Skeletal muscle tissue (tissue), 4 donors: Measurements from ENCODE around the gene VSIG10L2. TPM values are rescaled to one million over a fixed set of nuclear protein-coding genes. Genes with fewer than 3 reads are reported as not detected.
"Not testable (repeated sequence)": the region's sequence is repeated elsewhere in the genome, so short reads cannot be mapped to it uniquely, and the experiment has no call there.

ENCODE experiments used
- H3K27ac ChIP-seq: one replicate; pipeline ENCODE4 v1.7.0; 2013; ENCODE audit warnings: mild to moderate bottlenecking, low read depth, low read length, inconsistent platforms
- H3K27me3 ChIP-seq, 3 donors: one replicate each; pipeline ENCODE4 v1.7.0; 2013; ENCODE audit warnings: low read length in 3 of 3; ENCODE audit not compliant: control insufficient read depth in 3 of 3, insufficient read depth in 3 of 3
- H3K36me3 ChIP-seq, 3 donors: one replicate each; pipeline ENCODE4 v1.7.0; 2013; ENCODE audit warnings: low read length in 3 of 3; ENCODE audit not compliant: control insufficient read depth in 3 of 3, insufficient read depth in 3 of 3
- H3K4me1 ChIP-seq, 3 donors: one replicate each; pipeline ENCODE4 v1.7.0; 2013; ENCODE audit warnings: low read length in 3 of 3, mild to moderate bottlenecking in 3 of 3; ENCODE audit not compliant: control insufficient read depth in 3 of 3, insufficient read depth in 3 of 3
- H3K4me3 ChIP-seq, 3 donors: one replicate each; pipeline ENCODE4 v1.7.0; 2013; ENCODE audit warnings: low read length in 3 of 3
- H3K9ac ChIP-seq, 3 donors: one replicate each; pipeline ENCODE4 v1.7.0; 2013; ENCODE audit warnings: low read length in 3 of 3, mild to moderate bottlenecking in 3 of 3, moderate library complexity in 2 of 3, low read depth in 1 of 3
- H3K9me3 ChIP-seq, 3 donors: one replicate each; pipeline ENCODE4 v1.7.0; 2013; ENCODE audit warnings: low read length in 3 of 3; ENCODE audit not compliant: control insufficient read depth in 3 of 3
- total RNA-seq: library from RNA; depleted of rRNA; stranded (reverse); fragments of >200 nt; gene quantifications from one replicate; pipeline ENCODE4 v1.2.3, GENCODE V29; 2014
- donor health status: Osteomylitis.

Gene VSIG10L2
- total RNA-seq, 1 donor from 2014 or later, result not detected

DNA sequence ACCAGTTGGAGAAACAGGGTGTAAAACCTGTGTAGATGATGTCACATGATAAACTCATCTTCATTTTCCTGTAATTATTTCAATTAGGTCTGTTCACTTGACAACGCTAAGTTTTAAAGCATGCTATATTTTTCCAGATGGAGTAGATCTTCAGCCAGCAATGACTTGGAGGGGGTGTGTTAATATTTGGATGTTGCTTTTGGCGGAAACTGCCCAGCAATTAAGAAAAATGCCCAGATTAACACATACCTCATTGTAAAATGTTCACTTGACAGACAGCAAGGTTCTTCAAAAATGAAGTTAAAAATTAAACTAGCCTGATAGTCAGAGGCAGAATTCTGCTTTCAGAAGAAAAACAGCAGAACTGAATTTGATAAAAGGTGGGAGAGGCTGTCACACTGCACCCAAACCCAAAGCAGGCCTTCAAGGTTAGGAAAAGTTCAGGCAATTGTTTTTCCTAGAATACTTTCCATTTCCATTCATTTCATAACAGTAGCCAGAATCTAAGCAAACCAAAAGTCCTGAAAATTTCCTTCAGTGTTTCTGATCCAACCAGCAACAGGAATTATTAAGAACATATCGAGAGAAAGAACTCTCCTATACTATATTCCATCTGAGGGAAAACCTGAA lies 33.0 kb downstream of the VSIG10L2 start:
- no peak overlapping the region for H3K4me3 ChIP-seq
- H3K27ac ChIP-seq, result no peak overlapping the region
- no peaks in the 10 kb centered on the region for H3K27me3 ChIP-seq
- H3K4me1 ChIP-seq, result no peaks in the 10 kb centered on the region
- no peaks in the 10 kb centered on the region for H3K9me3 ChIP-seq
- no peak overlapping the region for H3K9ac ChIP-seq
- peaks cover 0 to 4% (median 0%) of the 10 kb centered on the region in 3 donors for H3K36me3 ChIP-seq

GRCh38 chr11:125979511-125979910 lies 33.7 kb downstream of the VSIG10L2 start:
- Histone ChIP-seq H3K9ac (no peak overlapping the region), H3K4me3 (no peak overlapping the region)

DNA sequence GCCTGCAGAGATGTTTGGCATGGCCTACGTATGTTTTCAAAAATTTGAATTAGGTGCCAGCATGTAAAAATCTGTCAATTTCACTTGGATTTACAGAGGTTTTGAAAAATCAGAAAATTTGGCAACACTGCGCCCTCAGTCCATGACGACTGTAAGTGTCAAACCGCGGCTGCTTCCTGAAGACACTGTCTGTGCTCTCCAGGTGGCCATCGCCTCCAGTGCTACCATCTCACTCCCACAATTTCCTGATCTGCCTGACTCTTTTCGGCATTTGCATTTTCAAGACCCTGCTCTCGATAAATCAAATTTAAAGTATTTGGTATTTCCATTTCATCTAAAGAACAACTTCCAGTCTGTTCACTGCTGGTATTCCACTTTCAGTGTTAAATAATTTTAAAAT lies 34.6 kb downstream of the VSIG10L2 start:
- Histone ChIP-seq H3K9me3 (no peaks in the 10 kb centered on the region), H3K4me1 (no peaks in the 10 kb centered on the region), H3K9ac (no peak overlapping the region), H3K27ac (no peak overlapping the region), H3K4me3 (no peak overlapping the region), H3K27me3 (no peaks in the 10 kb centered on the region), H3K36me3 (peaks cover 0 to 5% (median 0%) of the 10 kb centered on the region in 3 donors)

More at GRCh38 chr11:125979511-125979910, 33.7 kb downstream of the VSIG10L2 start:
- no peaks in the 10 kb centered on the region for H3K4me1 ChIP-seq
- H3K27me3 ChIP-seq, result no peaks in the 10 kb centered on the region
- H3K36me3 ChIP-seq, result peaks cover 0 to 4% (median 0%) of the 10 kb centered on the region in 3 donors
- no peaks in the 10 kb centered on the region for H3K9me3 ChIP-seq
- H3K27ac ChIP-seq, result no peak overlapping the region

DNA sequence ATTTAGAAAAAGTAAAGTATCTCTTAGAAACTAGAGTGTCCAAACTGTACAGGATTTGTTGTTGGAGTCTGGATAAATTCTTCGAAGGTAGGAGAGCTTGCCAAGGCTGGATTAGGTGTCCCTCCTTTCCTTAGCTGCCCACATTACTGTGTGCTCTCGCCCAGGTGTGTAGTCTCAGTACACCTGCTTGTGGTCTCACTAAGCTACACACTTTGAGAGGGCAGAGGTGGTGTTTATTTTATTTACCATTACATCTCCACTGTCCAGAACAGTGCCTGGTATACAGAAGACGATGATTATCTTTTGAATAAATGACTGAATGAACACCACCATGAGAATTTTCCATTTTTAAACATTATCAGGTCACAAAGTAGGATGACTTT lies 36.5 kb downstream of the VSIG10L2 start:
- H3K4me3 ChIP-seq, result no peak overlapping the region
- H3K4me1 ChIP-seq, result no peaks in the 10 kb centered on the region
- no peaks in the 10 kb centered on the region for H3K27me3 ChIP-seq
- H3K27ac ChIP-seq, result no peak overlapping the region
- peaks cover 0 to 1% (median 0%) of the 10 kb centered on the region in 3 donors for H3K36me3 ChIP-seq
- H3K9ac ChIP-seq, result no peak overlapping the region
- no peaks in the 10 kb centered on the region for H3K9me3 ChIP-seq

DNA sequence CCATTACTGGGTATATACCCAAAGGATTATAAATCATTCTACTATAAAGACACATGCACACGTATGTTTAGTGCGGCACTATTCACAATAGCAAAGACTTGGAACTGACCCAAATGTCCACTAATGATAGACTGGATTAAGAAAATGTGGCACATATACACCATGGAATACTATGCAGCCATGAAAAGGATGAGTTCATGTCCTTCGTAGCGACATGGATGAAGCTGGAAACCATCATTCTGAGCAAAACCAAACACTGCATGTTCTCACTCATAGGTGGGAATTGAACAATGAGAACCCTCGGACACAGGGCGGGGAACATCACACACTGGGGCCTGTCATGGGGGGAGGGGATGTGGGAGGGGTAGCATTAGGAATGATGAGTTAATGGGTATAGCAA lies 40.1 kb downstream of the VSIG10L2 start:
- H3K4me1 ChIP-seq, H3K27me3 ChIP-seq, H3K36me3 ChIP-seq, H3K9me3 ChIP-seq, H3K9ac ChIP-seq, H3K4me3 ChIP-seq, H3K27ac ChIP-seq: not testable (repeated sequence)

DNA sequence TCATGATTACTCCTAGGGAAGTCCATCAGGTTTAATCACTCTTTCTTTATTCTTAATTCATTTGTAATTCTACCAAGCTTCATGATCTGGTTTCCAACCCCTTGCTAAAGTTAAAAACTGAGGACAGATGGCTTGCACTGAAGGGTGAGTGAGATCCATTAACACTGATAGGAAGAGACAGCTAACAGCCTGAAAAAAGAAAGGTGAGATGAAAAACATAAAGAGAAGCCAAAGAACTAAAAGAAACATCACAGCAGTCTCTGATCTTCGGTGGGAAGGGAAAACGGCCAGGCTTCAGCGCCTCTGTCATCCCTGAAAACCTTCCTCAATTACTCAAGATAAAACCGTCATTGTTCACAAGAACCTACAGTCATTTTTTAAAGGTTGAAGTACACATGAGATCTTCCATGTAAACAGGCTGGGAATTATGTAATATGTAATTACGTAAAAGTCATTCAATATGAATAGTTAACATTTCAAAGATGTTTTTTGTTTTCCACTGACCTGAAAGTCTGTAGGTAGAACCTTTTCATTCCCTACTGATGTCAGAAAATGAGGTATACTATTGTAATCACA lies 41.3 kb downstream of the VSIG10L2 start:
- Histone ChIP-seq H3K27me3 (no peaks in the 10 kb centered on the region), H3K36me3 (peaks cover 0 to 1% (median 0%) of the 10 kb centered on the region in 3 donors), H3K27ac (no peak overlapping the region), H3K9ac (no peak overlapping the region), H3K4me3 (no peak overlapping the region), H3K9me3 (no peaks in the 10 kb centered on the region), H3K4me1 (no peaks in the 10 kb centered on the region)

- peaks cover 0 to 3% (median 0%) of the 10 kb centered on the region in 3 donors for H3K36me3 ChIP-seq
- no peak overlapping the region for H3K4me3 ChIP-seq
- H3K27me3 ChIP-seq, result no peaks in the 10 kb centered on the region
- no peaks in the 10 kb centered on the region for H3K4me1 ChIP-seq
- no peaks in the 10 kb centered on the region for H3K9me3 ChIP-seq
- H3K9ac ChIP-seq, result no peak overlapping the region
- H3K27ac ChIP-seq, result no peak overlapping the region
Measured at GRCh38 chr11:125990244-125990643, 44.4 kb downstream of the VSIG10L2 start.

- Histone ChIP-seq H3K27me3 (no peaks in the 10 kb centered on the region), H3K36me3 (peaks cover 0 to 5% (median 3%) of the 10 kb centered on the region in 3 donors), H3K9ac (no peak overlapping the region), H3K4me1 (no peaks in the 10 kb centered on the region), H3K4me3 (no peak overlapping the region), H3K9me3 (no peaks in the 10 kb centered on the region), H3K27ac (no peak overlapping the region)
Measured at GRCh38 chr11:125992893-125993292, 47.0 kb downstream of the VSIG10L2 start.

- no peaks in the 10 kb centered on the region for H3K27me3 ChIP-seq
- H3K4me3 ChIP-seq, result no peak overlapping the region
- no peaks in the 10 kb centered on the region for H3K4me1 ChIP-seq
- no peak overlapping the region for H3K9ac ChIP-seq
- H3K36me3 ChIP-seq, result peaks cover 0 to 5% (median 3%) of the 10 kb centered on the region in 3 donors
- no peak overlapping the region for H3K27ac ChIP-seq
- no peaks in the 10 kb centered on the region for H3K9me3 ChIP-seq
Measured at GRCh38 chr11:125994509-125994908, 48.7 kb downstream of the VSIG10L2 start.

DNA sequence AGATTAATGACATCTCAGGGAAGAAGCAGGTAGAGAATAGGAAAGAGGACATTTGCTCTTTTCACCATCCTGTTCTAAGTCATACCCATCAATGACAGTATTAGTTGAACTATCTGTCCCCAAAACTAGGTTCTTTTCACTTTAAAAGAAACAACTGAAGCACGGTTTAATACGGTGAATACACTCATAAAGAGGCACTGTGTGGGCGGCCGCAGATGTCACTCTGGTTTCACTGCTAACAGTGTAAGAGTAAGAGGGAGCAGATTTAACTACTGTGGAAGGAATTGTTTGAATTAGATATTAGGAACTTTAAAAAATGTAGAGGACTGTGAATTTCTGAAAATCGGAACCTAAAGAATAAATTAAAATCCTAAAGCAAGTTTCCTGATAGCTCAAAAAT lies 49.5 kb downstream of the VSIG10L2 start:
- Histone ChIP-seq H3K4me1 (no peaks in the 10 kb centered on the region), H3K27ac (no peak overlapping the region), H3K36me3 (peaks cover 0 to 5% (median 3%) of the 10 kb centered on the region in 3 donors), H3K27me3 (no peaks in the 10 kb centered on the region), H3K9ac (no peak overlapping the region), H3K9me3 (no peaks in the 10 kb centered on the region), H3K4me3 (no peak overlapping the region)
